Measurements from ENCODE around the gene LFNG.

Gene LFNG

DNA sequence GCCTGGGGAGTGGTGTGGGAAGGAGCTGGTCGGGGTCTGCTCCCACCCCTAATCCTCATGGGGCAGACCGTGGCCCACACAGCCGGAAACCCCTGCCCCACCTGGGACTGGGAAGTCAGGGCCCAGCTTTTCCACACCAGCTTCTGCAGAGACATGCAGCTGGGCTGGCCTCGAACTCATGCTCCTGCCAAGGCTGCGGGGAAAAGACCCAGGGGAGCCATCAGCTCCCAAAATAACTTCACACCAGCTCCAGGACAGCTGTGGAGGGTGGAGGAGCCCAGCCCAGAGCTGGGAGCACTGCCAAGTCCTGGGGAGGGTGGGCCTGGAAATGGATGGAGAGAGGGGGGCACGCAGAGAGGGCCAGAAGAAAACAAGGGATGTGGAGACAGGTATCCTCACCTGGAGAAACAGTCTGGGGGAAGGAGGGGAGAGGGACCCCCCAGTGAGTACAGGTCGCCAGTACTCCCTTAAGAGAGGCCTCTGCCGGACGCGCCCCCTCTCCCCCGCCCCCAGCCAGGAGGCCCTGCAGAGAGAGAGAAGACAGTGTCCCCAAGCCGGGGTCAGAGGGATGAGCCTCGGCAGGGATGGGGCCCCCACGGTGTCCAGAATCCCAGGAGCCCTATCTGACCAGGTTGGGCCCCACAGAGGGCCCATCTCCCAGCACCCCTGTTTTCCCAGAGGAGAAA, 31.8 kb upstream of the LFNG start:
- no peak for DNase-seq

DNA sequence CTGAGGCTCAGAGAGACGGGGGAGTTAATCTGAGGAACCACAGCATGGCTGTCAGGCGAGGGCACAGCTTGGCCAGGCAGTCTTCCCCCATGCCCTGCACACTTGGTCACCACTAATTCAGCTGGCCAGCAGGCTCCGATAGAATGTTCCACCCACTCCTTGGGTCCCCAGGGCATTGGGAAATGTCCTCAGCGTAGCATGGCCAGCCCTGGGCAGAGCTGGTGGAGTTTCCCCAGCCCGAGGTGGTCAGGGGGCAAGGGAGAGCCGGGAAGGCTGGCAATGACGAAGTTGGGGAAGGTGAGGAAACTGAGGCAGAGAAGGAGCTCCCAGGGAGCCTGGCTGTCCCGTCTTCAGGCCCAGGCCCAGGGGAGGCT, 31.3 kb upstream of the LFNG start:
- no peak for DNase-seq

DNA sequence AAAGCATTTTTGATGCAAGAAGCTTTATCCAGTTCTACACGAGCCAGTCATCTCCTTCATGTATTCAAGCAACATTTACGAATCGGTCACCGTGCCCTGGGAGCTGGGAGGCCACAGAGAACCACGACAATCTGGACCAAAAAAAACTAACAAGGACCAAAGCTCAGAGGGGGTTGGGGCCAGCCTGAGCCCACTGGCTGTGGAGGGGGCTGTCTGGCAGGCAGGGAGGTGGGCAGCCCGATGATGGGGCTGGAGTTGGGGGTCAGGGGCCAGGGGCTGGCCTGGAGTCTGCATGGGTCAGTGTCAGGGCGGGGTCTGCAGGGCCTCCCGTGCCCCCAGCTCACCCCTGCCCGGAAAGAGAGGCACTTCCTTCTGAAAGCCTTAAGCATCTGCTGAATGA, 30.9 kb upstream of the LFNG start:
- no peak for DNase-seq

DNA sequence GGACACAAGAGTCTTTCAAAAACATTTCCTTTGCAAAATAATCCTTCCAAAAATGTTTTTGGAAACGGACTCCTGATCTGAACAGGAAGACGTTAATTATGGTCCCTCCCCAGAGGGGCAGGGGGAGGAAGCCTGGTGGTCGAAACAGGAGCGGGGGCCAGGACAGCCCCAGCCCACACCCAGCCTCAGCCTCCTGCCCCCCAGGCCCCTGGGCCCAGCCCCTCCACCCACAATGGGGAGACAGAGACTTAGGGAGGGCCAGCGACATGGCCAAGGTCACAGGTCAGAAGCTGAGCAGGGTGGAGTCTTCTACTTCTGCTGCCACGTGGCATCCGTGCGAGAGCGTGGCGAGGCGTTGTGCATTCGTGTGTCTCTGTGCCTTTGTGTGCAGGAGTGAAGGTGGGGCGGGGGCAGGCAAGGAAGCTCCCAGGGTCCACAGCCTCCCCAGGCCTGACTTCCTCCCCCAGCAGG, 29.4 kb upstream of the LFNG start:
- no peak for DNase-seq

DNA sequence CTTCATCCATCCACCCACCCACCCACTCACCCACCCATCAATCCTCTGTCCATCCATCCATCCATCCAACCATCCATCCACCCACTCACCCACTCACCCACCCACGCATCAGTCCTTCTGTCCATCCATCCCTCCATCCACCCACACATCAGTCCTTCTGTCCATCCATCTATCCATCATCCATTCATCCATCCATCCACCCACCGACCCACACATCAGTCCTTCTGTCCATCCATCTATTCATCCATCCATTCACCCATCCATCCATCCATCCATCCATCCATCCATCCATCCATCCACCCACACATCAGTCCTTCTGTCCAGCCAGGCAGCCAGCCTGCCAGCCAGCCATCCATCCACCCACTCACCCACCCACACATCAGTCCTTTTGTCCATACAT, 27.5 kb upstream of the LFNG start:
- no peak for DNase-seq

DNA sequence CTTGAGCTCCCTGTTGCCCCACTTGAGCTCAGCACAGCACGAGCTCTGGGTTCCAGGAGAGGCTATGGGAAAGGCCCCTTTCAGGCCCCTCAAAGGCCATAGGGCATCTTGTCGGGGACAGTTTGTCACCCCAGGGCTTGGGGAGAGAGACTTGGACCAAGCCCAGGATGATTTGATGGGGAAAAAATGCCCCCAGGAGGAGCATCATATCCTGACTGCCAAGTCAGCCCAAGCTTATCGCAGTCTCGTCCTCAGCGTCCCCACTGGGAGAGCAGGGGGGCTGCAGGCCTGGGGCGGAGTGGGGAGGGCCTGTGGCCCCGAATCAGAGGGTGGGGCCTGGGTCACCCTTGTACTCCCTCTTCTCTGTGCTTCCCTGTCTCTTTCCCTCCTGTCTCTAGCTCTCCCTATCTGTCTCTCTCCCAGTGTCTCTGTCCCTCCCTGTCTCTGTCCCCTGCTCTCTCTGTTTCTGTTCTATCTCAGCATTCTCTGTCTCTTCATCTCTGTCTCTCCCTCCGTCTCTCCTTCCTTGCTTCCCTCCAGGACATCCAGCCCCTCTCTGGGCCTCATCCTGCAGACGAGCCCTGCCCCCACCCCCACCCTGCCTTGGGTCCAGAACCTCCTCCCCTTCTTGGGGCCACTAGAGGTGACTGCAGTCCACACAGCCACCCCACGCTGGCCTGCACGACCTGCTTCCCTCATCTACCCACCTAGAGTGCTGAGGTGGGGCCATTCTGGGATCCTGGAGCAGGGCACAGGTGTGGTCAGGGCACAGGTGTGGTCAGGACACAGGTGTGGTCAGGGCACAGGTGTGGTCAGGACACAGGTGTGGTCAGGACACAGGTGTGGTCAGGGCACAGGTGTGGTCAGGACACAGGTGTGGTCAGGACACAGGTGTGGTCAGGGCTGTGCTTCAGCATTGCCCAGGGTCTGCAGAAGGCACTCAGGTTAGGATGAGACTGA, 26.1 kb upstream of the LFNG start:
- DNase-seq: no peak

DNA sequence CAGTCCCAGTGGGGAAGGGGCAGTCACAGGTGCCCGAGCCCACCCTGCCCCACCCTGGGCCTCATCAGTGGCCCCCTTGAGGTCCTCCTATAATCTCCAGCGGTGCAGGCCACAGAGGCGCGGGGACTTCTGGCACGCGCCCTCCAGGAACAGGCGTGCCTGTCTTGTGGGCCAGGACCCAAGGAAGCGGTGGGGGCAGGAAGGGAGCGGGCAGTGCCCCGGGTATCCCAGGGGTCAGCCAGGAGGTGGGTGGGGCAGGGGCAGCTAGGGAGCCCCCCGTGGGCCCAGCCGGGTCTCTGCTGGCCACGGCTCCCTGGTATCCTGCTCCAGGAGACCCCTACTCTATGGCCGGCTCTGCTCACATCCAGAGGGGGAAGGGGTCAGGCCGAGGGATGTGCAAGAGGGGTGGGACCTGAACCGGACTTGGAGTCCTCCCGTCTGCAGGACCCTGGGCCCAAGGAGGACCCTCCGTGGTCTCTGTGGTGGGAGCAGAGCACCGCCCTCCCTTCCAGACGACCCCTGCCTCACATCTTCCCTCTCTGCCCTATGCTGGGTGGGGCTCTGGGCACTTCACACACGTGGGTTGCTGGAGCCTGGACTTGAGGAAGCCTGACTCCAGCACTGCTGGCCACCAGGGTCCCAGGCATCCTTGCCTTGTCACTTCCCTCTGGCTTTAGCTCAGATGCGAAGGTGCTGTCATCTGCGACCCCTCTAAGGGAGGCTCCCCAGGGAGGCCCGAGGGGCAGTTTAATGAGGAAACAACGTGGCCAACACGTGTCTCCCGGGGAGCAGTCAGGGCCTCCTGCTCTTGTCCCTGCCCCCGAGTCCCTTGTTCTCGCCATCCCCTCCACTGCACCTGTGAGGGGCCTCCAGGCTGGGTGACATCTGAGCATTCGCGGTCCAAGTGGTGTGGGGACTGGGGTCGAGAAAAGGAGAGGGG, 25.1 kb upstream of the LFNG start:
- DNase-seq: no peak

DNA sequence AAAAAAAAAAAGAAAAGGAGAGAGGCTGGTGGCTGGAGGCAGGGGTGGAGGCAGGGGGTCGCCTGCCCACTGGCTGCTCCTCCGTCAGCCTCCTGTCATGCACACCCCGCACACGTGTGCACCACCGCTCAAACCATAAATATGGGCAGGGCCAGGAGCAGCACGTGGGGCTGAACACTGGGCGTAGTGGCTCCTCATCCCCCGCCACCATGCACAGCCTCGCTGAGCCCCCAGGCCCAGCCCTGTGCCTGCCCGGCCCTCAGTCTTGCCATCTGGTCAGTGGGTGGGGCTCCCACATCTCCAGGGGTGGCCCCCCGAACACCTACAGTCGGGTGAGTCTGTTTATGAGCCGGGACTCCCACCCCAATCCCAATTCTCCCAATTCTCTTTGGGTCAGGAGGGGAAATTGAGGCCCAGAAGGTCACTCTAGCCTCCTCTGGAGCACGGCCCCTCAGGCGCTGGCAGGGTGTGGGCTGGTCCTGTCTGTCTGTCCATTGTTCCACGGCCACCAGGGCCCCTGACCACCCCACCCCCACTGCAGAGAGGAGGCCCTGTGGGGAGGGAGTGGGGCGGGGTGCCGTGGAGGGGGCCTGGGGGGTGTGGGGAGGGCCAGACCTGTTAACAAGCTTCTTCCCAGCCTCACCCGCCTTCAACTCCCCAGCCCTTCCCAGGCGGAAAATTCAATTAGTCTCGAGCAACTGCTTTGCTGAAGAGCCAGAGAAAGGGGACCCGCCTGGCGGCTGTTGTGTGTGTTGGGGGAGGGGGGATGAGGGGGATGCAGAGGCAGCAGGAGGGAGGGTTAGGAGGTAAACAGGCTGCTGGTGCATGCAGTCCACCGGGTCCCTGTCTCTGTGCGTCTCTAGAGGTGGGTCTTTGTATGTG, 23.9 kb upstream of the LFNG start:
- DNase-seq: no peak

DNA sequence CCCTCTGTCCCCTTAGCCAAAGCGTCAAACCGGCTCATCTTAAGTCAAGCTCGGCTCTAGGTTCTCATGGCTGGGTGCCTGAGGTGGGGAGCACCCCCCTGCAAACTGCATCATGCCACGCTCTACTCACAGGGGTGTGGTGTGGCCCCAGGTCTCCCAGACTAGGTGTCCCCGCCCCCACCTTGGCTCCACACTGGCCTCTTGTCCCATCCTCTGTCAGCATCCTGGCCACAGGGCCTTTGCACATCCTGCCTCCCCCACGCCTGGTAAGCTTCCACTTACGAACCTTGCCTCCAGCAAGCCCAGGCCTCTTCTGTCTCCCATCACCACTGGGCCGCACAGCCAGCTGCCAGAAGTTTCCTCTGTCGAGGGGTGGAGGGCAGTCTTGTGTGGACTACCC, 23.2 kb upstream of the LFNG start:
- DNase-seq: no peak

DNA sequence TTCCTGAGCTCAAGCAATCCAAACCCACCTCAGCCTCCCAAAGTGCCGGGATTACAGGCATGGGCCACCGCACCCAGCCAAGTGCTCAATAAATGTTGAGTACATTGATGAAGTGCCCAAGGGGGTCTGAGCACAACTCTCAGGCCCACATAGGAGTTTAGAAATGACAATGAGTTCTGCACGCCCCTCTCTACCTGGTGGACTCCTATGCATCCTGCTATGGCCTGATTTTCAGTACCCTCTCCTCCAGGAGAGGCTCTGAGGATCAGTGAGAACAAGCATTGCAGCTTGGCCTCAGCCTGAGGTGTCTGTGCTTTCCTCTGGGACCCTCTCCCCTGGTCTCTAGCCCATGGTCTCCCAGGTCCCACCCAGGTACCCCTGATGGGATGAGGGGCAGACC, 22.5 kb upstream of the LFNG start:
- DNase-seq: no peak

DNA sequence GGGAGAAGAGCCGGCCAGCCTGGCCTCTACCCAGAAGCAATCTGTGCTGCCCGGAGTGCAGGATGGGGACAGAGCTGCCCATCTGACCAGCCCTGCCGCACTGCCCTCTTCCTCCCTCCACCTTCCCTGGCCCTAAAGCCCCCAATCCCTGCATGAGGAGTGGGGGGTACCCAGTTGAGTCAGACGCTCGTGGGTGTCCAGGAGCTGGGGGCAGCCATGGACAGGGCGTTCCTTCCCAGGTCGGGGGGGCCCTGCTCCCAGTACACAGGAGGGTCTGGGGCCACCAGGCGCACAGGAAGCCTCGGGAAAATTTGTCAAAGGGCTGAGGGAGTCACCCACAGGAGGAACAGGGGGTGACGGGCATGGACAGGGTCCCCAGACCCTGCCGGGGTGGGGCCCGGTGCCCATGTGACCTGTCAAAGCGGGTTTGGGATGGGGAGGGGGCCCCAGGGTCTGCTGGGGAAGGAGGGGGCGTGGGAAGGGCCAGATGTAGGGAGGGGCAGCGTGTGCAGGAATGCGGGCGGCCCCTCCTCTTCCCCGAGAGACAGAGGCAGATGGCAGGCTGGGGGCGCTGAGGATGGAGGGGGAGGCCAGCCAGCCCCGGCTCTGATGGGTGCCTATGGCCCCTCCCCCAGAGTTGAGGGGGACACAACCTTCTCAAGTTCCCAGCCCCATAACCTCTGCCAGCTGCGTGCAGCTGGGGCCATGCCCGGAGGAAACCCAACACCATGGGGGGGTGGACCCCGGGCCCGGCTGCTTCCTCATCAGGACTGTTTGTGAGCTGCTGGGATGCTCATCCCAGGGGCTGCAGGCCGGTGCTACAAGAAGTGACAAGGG, 21.9 kb upstream of the LFNG start:
- DNase-seq: no peak

DNA sequence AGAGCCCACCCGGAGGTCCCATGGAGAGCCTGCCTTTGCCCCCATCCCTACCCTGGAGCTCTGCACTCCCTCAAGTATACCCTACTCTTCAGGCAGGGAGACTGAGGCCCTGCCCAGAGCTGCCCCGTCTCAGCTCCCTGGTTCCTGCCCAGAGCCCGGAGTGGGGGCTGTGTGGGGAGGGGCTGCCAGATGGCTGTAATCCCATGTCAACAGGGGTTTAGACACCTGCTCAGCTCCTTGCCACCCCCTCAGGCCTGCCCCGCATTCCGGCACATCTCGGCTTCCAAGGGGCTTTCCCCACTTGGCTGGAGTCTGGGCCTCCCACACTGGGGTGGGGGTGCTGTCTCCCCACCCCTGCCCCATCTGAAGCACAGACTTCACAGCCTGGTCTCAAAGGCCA, 20.9 kb upstream of the LFNG start:
- no peak for DNase-seq

DNA sequence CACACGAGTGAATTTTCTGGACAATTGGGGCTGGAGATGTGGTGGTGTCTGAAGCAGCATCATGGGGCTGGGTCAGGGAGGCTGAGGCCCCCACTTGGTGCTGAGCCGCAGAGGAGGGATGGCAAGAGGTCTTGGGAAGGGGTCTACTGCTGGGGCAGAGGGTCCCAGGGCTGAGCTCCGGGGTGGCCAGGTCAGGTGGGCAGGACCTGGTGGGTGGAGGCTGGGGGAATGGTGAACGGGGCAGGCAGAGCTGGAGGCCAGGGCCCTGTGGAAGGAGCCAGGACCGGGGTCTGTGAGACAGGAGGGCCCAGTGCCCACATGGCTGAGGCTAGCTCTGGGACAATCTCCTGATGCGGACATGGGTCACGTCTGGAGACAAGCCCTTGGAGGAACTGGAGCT, 20.4 kb upstream of the LFNG start:
- DNase-seq: no peak

DNA sequence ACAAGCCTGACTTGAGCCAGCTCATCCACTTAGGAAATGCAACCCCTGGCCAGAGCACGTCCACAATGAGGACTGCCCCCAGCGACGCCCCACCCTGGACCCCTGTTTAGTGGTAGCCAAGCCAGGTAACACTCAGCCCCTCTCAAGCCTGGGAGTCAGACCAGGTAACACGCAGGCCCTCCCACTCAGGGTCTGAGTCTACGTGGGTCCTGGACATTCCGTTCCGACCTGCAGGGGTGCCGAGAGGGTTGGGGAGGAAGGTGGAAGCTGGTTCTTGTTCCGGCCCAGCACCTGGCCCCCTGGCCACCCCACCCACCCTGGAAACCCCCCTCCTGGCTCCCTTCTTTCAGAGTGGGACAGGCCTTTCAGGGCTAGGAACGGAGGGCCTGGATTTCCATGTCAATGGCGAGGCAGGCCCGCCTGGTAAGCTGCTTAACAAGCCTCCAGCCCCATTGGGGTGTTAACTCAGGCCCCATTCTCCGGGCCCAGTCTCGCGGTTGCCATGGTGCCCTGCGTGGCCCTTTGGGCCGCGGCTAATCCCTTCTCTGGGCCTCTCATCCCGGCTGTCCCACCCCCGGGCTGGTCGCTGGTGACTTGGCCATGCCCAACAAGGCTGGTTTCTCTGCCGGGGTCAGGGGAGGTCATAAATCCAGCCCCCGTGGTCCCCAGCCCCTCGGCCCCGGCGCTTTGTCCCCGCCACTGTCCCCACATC, 19.7 kb upstream of the LFNG start:
- no peak for DNase-seq

DNA sequence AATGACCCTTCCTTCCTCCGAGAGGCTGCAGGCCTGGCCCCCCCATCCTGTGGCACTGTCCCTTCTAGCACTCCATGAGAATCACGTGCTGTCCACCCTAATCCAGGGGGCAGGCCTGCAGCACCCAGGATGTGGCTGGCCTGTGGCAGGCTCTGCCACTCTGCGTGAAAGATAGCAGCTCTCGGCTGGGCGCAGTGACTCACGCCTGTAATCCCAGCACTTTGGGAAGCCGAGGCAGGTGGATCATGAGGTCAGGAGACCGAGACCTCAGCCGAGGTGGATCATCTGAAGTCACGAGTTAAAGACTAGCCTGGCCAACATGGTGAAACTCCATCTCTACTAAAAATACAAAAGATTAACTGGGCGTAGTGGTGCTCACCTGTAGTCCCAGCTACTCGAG, 18.9 kb upstream of the LFNG start:
- no peak for DNase-seq

DNA sequence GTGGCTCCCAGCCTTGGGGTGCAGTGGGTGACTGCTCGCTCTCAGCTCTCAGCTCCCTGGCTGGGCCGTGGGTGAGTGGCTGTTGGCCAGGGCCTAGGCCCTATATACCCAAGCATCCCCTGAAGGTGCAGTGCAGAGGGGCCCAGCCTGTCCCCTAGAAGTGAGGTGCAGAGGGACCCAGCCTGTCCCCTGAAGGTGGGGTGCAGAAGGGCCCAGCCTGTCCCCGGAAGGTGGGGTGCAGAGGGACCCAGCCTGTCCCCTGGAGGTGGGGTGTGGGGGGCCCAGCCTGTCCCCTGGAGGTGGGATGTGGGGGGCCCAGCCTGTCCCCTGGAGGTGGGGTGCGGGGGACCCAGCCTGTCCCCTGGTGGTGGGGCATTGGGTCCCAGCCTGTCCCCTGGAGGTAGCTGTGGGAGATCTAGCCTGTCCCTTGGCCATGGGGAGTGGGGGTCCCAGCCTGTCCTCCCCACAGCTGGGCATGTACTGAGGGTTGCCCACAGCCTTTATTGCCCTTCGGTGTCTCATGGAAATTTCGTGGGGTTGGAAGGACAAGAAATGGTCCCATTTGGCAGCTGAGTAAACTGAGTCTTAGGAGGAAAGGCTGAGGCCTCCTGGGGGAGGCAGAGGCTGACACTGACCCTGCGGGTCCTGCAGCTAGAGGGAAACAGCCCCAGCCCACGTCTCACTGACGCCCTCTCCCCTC, 17.5 kb upstream of the LFNG start:
- no peak for DNase-seq

DNA sequence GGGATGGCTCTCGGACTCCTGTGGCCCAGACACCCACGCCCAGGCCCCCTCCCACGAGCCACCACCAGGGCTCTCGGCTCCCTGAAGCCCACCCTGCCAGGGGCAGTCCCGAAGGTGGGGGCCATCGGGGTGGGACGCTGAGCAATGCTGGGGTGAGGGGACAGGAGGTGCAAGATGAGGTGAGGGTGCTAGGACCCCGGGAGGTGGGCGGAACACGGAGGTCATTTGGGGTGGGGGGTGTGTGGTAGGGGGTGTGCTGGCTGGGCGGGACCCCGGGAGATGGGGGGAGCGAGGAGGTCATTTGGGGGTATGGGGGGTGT, 17.0 kb upstream of the LFNG start:
- DNase-seq: no peak

DNA sequence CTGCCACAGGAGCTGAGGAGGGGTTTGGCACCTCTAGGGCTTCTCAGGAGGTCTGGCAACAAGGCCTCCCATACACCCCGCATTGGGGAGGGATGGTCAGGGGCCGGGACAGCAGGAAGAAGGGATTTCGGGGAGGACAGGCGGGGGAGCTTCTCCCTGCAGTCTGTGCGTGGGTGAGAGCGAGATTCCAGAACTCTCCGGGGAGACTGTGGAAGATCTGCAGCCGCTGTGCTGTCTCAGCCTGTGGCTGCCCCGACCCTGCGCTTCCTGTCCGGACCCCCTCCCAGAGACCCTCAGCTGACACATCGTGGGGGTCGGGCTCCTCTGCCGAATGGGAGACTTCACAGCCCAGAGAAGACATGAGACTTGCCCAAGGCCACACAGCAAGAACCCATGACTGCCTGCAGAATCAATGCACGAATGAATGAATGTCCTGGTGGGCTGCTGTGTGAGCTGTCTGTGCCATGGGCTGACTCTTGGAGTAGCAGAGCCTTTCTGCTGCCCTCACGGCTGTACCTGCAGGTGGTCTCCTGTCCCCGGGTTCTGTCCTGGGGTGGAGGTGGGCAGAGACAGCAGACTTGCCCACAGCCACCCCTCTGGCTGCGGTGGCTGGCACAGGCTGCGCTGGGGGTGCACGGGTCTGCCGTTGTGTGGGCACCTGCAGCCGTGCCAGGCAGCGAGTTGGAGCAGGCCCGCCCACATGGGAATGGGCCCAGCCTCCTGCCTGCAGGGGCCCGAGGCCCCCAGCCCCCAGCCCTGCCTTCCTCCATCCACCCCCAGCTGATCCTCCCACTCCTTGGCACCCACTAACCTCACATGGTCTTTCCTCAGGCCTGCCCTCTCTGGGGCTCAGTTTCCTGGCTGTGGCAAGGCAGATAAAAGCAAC, 16.3 kb upstream of the LFNG start:
- no peak for DNase-seq

Measured in activated CD4-positive, alpha-beta T cell treated with anti-CD3 and anti-CD28 coated beads for 1 hour (primary cell).